Activated T-cell treated with anti-CD3 and anti-CD28 coated beads, Interleukin-2, amount 50 U/mL, for 72 hours (primary cell): ENCODE measurements around the gene MXI1. TPM values are rescaled to one million over a fixed set of nuclear protein-coding genes. Genes with fewer than 3 reads are reported as not detected.
"Not testable (repeated sequence)": the region's sequence is repeated elsewhere in the genome, so short reads cannot be mapped to it uniquely, and the experiment has no call there.

Experiments used
- ATAC-seq, 2 donors: fragments of 150-1000 bp; cut with Tn5 transposase; replicated peaks in 1 of 2; 2 replicates each; pipeline ENCODE4 v1.10.0; 2021; ENCODE audit warnings: moderate library complexity in 2 of 2, mild to moderate bottlenecking in 1 of 2
- DNase-seq, 2 donors: peaks; one replicate each; pipeline ENCODE4 v3.0.0; 2021 to 2022; ENCODE audit warnings: mixed read lengths in 1 of 2
- H3K27ac Mint-ChIP-seq: one replicate; pipeline ENCODE4 v1.8.0; 2022; ENCODE audit warnings: mild to moderate bottlenecking, moderate library complexity, mixed read lengths
- H3K27me3 Mint-ChIP-seq: one replicate; pipeline ENCODE4 v1.8.0; 2022; ENCODE audit warnings: low read depth, mixed read lengths
- H3K36me3 Mint-ChIP-seq, 2 donors: one replicate each; pipeline ENCODE4 v1.8.0; 2022; ENCODE audit warnings: mixed read lengths in 2 of 2, mild to moderate bottlenecking in 1 of 2; ENCODE audit not compliant: insufficient read depth in 2 of 2
- H3K4me1 Mint-ChIP-seq: one replicate; pipeline ENCODE4 v1.8.0; 2022; ENCODE audit warnings: low read depth, mixed read lengths
- H3K4me3 Mint-ChIP-seq, 2 donors: one replicate each; pipeline ENCODE4 v1.8.0; 2022; ENCODE audit warnings: mild to moderate bottlenecking in 2 of 2, mixed read lengths in 2 of 2, moderate library complexity in 2 of 2
- H3K9me3 Mint-ChIP-seq, 2 donors: one replicate each; pipeline ENCODE4 v1.8.0; 2022; ENCODE audit warnings: mixed read lengths in 2 of 2
- total RNA-seq, 2 donors: library from RNA; stranded (reverse); gene quantifications; one replicate each; pipeline ENCODE4 v1.2.3, GENCODE V29; 2022

MXI1 gene
- total RNA-seq, 2 donors from 2014 or later = 19.4 to 36.8 TPM

DNA sequence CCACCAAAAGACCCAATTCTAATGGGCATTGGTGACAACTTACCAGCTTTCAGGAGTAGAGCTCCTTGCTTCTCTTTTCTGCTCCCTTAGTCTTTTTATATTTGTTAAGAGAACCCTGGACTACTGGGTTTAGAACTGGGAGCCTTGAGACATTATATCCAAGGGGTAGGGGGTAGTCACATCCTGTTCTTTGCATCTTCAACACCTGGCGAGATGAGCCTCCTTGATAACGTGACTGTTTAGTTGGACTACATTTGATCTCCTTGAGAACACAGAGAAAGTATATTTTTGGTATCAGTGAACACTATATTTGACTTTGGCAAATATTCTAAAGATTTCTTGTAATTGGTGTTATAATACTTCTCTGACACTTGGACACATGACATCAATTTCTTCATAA is 106.3 kb downstream of the MXI1 start:
- ATAC-seq (no peak), DNase-seq (no peak)
- Mint-ChIP-seq H3K9me3 (no peaks in the 10 kb centered on the region), H3K36me3 (no peaks in the 10 kb centered on the region), H3K27me3 (no peaks in the 10 kb centered on the region), H3K4me3 (no peak overlapping the region), H3K4me1 (peaks cover 52% of the 10 kb centered on the region), H3K27ac (no peak overlapping the region)

DNA sequence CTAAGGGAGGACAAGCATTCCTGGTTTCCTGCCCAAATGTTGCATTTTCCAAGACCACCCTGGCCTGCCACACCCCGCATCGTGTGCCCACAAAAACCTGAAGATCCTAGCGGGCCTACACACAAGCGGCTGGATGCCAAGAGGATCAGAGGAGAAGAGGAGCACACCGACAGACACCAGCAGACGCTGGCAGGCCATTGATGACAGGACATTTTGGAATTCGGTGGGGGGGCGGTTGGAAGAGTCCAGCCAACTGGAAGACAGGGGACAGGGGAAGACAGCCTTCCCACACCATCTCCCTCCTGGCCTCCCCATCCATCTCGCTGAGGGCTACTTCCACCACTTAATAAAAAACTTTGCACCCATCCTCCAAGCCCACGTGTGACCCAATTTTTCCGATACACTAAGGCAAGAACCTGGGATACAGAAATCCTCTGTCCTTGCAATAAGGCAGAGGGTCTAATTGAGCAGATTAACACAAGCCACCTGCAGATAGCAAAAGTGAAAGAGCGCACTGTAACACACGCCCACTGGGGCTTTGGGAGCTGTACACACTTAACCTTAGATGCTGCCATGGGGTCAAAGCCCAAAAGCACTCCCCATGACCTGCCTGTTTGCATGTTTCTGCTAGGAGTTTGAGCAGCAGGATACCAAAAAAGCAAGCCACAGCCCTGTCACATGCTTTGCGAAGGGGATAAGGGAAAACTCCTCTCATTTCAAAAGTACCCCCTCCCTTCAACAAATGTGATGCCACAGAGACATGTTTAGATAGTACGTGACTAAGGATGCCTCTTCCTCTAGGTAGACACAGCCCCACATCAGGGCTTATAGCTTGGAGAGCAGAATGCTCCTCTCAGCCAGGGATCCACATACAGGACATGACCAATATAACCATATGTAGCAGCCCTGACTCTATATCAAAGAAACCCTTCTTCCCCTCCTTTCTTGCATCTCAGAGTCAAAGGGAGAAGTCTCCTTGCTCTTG is 110.8 kb downstream of the MXI1 start:
- Mint-ChIP-seq H3K27ac (no peak overlapping the region), H3K36me3 (peaks cover 12 to 15% of the 10 kb centered on the region in 2 donors), H3K4me3 (peak overlapping the region; percentile 5 to 30), H3K4me1 (peaks cover 39% of the 10 kb centered on the region), H3K9me3 (peaks cover 9 to 10% of the 10 kb centered on the region in 2 donors), H3K27me3 (peaks cover 10% of the 10 kb centered on the region)
- DNase-seq = peak in 1 of 2 donors; percentile 21
- peak; percentile 70 to 77 for ATAC-seq

DNA sequence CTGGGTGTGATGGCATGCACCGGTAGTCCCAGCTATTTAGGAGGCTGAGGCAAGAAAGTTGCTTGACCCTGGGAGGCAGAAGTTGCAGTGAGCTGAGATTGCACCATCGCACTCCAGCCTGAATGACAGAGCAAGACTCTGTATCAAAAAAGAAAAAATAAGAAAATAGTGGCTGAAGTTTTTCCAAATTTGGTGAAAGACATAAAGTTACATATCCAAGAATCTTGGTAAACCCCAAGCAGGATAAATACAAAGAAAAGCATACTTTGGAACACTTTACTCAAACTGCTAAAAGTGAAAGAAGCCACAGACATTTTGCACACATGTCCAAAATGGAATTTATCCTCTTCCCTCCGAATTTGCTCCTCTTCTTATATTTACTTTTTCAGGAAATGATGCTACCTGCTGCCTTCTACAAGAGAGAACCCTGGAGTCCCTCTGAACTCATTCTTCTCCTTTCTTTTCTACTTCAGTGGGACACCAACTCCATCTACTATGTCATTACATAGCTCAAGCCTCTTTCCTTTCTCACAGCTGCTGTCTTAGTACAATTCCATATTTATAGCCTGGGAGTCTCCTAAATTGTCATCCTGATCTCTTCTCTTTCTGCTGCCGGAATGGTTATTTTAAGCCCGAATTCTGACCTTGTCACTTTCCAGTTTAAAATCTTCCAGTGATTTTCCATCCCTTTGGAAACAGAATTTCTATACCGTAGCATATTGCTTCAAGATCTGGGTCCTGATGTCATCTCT is 114.6 kb downstream of the MXI1 start:
- DNase-seq = no peak
- ATAC-seq = no peak
- peaks cover 9 to 10% of the 10 kb centered on the region in 2 donors for H3K9me3 Mint-ChIP-seq
- H3K27me3 Mint-ChIP-seq = peaks cover 15% of the 10 kb centered on the region
- H3K27ac Mint-ChIP-seq = no peak overlapping the region
- no peak overlapping the region for H3K4me3 Mint-ChIP-seq
- peaks cover 64% of the 10 kb centered on the region for H3K4me1 Mint-ChIP-seq
- H3K36me3 Mint-ChIP-seq = peaks cover 12 to 18% of the 10 kb centered on the region in 2 donors

DNA sequence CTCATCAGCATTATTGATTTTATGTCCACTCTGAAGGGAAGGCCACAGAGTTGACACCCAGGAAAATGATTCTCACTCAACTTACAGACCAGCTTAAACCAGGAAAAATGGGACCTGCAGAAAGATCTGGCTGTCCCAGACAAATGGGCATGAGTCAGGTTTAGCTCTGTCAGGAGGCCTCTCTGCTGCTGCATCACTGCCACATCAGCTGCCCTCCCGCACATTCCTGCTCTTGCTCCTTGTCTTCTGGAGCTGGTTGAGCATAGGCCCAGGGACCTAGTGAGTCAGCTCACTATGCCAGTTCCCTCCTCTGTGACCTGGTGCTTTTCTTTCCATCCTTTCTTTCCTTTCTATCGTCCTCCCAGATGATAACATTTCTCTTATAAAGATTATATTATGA is 116.1 kb downstream of the MXI1 start:
- peaks cover 15% of the 10 kb centered on the region for H3K27me3 Mint-ChIP-seq
- H3K36me3 Mint-ChIP-seq = peaks cover 12 to 18% of the 10 kb centered on the region in 2 donors
- ATAC-seq = no peak
- H3K4me3 Mint-ChIP-seq = peak overlapping the region; percentile 21 to 33
- DNase-seq = no peak
- peaks cover 62% of the 10 kb centered on the region for H3K4me1 Mint-ChIP-seq
- peaks cover 9 to 11% of the 10 kb centered on the region in 2 donors for H3K9me3 Mint-ChIP-seq
- H3K27ac Mint-ChIP-seq = peak overlapping the region; percentile 66

DNA sequence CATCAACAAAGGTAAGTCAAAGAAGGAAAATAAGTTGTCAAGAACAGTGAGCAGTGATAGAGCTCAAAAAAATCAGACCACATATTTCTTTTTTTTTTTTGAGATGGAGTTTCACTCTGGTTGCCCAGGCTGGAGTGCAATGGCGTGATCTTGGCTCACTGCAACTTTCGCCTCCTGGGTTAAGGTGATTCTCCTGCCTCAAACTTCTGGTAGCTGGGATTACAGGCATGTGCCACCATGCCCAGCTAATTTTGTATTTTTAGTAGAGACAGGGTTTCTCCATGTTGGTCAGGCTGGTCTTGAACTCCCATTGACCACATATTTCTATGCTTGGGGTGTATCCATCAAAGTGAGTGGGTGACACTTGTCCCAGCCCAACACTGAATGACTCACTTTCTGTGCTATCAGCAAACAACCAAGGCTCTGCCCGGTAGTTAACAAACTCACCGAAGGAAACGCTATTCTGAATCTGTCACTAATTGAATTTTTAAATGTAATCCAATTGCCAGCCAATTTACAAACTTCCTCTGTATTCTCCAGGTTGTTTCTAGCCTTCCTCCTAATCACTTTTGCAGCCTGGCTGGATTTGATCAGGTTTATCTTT is 116.9 kb downstream of the MXI1 start:
- peaks cover 14 to 21% of the 10 kb centered on the region in 2 donors for H3K36me3 Mint-ChIP-seq
- DNase-seq (peak; percentile 19 to 41), ATAC-seq (peak; percentile 62 to 70)
- H3K9me3 Mint-ChIP-seq = peaks cover 10 to 13% of the 10 kb centered on the region in 2 donors
- H3K4me1 Mint-ChIP-seq = peaks cover 56% of the 10 kb centered on the region
- H3K27me3 Mint-ChIP-seq = peaks cover 15% of the 10 kb centered on the region
- peak overlapping the region; percentile 88 for H3K27ac Mint-ChIP-seq
- H3K4me3 Mint-ChIP-seq = peak overlapping the region; percentile 42 to 82

DNA sequence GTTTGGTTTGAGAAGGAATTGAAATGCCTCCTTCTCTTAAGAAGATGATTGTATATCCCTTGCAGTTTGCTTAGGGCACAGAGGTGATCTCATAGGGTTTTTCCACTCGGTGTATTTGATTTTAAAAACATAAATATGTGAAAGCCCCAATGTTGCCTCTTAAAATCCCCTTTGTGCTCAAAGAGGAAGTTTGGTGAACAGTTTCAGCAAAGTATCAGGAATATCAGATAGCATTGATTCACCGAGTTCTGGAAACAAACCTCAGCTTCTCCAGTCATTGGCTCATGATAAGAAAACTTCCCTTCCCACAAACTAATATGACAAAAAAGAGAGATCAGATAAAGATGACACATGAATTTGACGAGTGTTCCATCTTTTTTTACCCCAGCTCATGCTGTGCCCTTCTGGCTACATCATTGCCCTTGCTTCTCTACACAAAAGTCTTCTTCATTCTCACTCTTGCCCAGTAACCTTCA is 117.4 kb downstream of the MXI1 start:
- peak overlapping the region; percentile 42 to 82 for H3K4me3 Mint-ChIP-seq
- H3K27me3 Mint-ChIP-seq = peaks cover 15% of the 10 kb centered on the region
- peaks cover 16 to 23% of the 10 kb centered on the region in 2 donors for H3K36me3 Mint-ChIP-seq
- peak overlapping the region; percentile 88 for H3K27ac Mint-ChIP-seq
- peaks cover 56% of the 10 kb centered on the region for H3K4me1 Mint-ChIP-seq
- DNase-seq (no peak), ATAC-seq (peak; percentile 69 to 72)
- H3K9me3 Mint-ChIP-seq = peaks cover 12 to 13% of the 10 kb centered on the region in 2 donors

DNA sequence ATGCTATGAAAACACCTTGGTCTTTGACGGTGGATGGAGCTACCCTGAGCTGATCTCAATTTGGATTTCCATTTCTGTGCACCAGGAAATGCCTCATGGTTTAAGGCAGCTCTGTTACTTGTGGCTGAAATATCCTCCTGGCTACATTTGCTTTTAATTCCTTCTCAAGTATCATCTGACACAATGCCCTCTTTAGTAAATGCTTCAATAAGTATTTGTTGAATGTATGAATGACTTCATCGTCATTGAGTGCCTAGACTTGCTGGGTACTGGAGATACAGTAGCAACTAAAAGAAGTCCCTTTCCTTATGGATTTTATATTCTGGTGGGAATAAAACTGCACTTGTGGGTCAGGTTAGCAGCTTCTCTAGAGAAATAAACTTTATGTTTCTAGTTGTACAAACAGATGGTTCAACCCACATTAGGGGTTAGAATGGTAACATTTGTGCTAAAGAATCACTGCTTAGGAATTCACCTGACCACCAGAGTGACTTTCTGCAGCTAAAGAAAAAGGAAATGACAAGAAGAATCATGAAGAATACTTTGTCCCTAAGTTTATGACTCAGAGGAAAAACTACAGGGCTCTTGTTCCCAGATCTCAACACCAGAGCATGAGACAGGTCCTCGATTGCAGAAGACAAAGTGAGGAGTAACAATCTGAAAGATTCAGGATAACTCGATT is 119.1 kb downstream of the MXI1 start:
- ATAC-seq = peak; percentile 45 to 49
- peaks cover 24 to 32% of the 10 kb centered on the region in 2 donors for H3K36me3 Mint-ChIP-seq

DNA sequence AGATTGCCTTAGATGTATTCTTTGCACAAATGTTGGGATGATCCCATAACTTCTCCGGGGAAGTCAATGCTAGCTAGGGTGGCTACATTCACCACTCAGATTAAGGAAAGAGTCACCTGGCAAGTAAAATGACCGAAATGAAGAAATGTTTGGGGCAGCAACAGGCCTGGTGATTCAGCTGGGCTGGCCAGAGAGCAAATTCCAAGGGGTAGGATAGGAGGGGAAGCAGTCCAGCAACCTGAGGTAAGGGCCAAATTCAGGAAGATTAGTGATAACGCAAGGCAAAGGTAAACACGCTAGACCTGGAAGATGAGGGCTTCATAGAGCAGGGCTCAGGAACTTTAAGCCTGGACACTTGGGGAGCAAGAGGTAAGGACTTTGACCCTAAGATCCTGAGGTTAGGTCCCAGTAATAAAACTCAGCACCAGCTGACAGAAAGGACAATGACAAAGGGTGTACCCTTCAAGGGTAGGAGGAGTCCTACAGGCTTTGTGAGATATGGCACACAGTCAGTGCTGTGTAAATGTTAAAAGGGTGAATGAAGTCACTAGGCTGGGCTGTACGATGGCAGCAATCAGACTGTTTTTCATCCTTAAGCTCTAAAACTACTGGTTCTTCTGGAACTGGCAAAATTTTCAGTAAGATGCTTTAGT is 120.0 kb downstream of the MXI1 start:
- Mint-ChIP-seq H3K27me3 (peaks cover 12% of the 10 kb centered on the region), H3K4me1 (peaks cover 53% of the 10 kb centered on the region), H3K27ac (no peak overlapping the region), H3K36me3 (peaks cover 21 to 29% of the 10 kb centered on the region in 2 donors), H3K4me3 (peak overlapping the region in 1 of 2 donors; percentile 74), H3K9me3 (peaks cover 15 to 16% of the 10 kb centered on the region in 2 donors)
- no peak for ATAC-seq
- no peak for DNase-seq

More for the DNA sequence above, 119.1 kb downstream of the MXI1 start:
- peaks cover 18% of the 10 kb centered on the region in 2 donors for H3K9me3 Mint-ChIP-seq
- H3K27ac Mint-ChIP-seq = peak overlapping the region; percentile 91
- peaks cover 15% of the 10 kb centered on the region for H3K27me3 Mint-ChIP-seq
- peak overlapping the region; percentile 60 to 74 for H3K4me3 Mint-ChIP-seq
- no peak for DNase-seq
- peaks cover 56% of the 10 kb centered on the region for H3K4me1 Mint-ChIP-seq

DNA sequence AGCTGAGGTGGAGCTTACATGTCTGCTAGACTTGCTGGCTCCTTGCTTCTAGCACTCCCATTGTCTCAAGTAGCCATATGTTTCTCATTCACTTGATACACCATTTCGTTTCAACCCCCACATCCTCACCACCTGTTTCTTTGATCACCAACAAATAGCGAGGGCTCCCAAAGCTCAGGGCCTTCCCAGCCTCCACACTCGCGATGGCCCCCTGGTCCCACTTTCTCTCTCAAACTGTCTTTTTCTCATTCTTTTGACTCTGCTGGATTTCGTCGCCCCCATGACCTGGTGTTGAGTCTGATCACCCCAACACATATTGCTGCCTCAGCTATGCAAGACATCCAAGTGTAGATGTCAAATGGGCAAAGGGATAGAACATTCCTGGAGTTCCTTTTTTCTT is 123.3 kb downstream of the MXI1 start:
- peaks cover 36% of the 10 kb centered on the region for H3K4me1 Mint-ChIP-seq
- H3K4me3 Mint-ChIP-seq = no peak overlapping the region
- DNase-seq (no peak), ATAC-seq (no peak)
- H3K27me3 Mint-ChIP-seq = no peaks in the 10 kb centered on the region
- H3K36me3 Mint-ChIP-seq = peaks cover 17 to 22% of the 10 kb centered on the region in 2 donors
- peaks cover 11 to 12% of the 10 kb centered on the region in 2 donors for H3K9me3 Mint-ChIP-seq
- H3K27ac Mint-ChIP-seq = no peak overlapping the region

DNA sequence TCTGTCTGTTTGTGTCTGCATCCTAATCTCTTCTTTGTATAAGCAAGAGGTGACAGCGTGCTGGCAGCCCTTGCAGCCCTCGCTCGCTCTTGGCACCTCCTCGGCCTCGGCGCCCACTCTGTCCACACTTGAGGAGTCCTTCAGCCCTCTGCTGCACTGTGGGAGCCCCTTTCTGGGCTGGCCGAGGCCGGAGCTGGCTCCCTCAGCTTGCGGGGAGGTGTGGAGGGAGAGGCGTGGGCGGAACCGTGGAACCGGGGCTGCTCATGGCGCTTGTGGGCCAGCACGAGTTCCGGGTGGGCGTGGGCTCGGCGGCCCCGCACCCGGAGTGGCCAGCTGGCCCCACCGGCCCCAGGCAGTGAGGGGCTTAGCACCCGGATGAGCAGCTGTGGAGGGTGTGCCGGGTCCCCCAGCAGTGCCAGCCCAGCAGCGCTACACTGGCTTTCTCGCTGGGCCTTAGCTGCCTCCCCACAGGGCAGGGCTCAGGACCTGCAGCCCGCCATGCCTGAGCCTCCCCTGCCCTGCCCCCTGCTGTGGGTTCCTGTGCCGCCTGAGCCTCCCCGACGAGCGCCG is 123.9 kb downstream of the MXI1 start:
- Mint-ChIP-seq H3K4me1 (peaks cover 36% of the 10 kb centered on the region), H3K36me3 (peaks cover 17 to 22% of the 10 kb centered on the region in 2 donors), H3K9me3 (peaks cover 11 to 12% of the 10 kb centered on the region in 2 donors)
- ATAC-seq, DNase-seq, H3K27me3 Mint-ChIP-seq, H3K27ac Mint-ChIP-seq, H3K4me3 Mint-ChIP-seq: not testable (repeated sequence)

DNA sequence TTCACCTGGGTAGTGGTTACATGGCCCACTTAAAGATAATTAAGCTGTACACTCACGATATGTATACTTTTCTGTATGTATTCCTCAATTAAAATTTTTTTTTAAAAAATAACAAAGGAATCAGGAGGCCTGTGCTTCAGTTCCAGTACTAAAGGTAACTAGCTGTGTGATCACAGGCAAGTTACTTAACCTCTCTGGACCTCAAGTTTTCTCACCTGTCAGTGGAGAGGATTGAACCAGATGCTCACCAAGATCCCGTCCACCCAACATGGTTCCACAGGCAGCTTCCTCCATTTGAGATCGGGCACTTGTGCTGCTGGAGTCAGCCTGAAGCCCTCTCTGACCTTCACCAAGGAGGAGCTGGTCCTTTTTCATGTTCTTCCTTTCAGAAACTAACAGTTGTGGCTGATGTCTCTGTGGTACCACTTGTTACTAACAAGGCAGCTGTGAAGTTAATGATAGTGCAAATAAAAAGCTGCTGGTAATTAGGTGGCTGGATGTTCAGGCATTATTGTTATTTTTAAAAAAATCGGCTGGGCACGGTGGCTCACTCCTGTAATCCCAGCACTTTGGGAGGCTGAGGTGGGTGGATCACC is 126.8 kb downstream of the MXI1 start:
- peaks cover 27% of the 10 kb centered on the region for H3K4me1 Mint-ChIP-seq
- peaks cover 14 to 20% of the 10 kb centered on the region in 2 donors for H3K36me3 Mint-ChIP-seq
- no peak overlapping the region for H3K4me3 Mint-ChIP-seq
- H3K27ac Mint-ChIP-seq = no peak overlapping the region
- DNase-seq = no peak
- no peak for ATAC-seq
- peaks cover 9 to 11% of the 10 kb centered on the region in 2 donors for H3K9me3 Mint-ChIP-seq
- H3K27me3 Mint-ChIP-seq = peaks cover 5% of the 10 kb centered on the region
